Thoracic aorta (tissue), 2 donors: Measurements from ENCODE around the gene HOXC4. TPM values are rescaled to one million over a fixed set of nuclear protein-coding genes. Genes with fewer than 3 reads are reported as not detected.

ENCODE experiments used
- ATAC-seq: fragments of 150-250 bp; one replicate; pipeline ENCODE4 v1.8.0; 2017; ENCODE audit warnings: low read depth; ENCODE audit not compliant: insufficient number of reproducible peaks, low FRiP score
- DNase-seq: peaks from one replicate; pipeline ENCODE4 v3.0.0-alpha.2; 2020; ENCODE audit warnings: low spot score
- H3K27ac ChIP-seq, 2 donors: fragments of 200-600 bp; sonication (generic); 1 replicate in 1 of 2; 2 replicates in 1 of 2; pipeline ENCODE4 v1.5.1; 2016; ENCODE audit warnings: mild to moderate bottlenecking in 2 of 2, moderate library complexity in 2 of 2
- H3K27me3 ChIP-seq: fragments of 200-600 bp; sonication (generic); replicated peaks from 2 replicates; pipeline ENCODE4 v1.6.0; 2016; ENCODE audit warnings: mild to moderate bottlenecking; ENCODE audit not compliant: insufficient read depth
- H3K36me3 ChIP-seq: fragments of 200-600 bp; sonication (generic); one replicate; pipeline ENCODE4 v1.5.1; 2016
- H3K4me1 ChIP-seq, 2 donors: fragments of 200-600 bp; sonication (generic); 1 replicate in 1 of 2; 2 replicates in 1 of 2; pipeline versions ENCODE4 v1.5.1 to v1.6.0; 2016; ENCODE audit warnings: low read depth in 2 of 2, mild to moderate bottlenecking in 1 of 2; ENCODE audit not compliant: control insufficient read depth in 1 of 2
- H3K4me3 ChIP-seq: fragments of 200-600 bp; sonication (generic); 2 replicates; pipeline ENCODE4 v1.5.1; 2016; ENCODE audit warnings: mild to moderate bottlenecking
- H3K9me3 ChIP-seq: fragments of 200-600 bp; sonication (generic); 2 replicates; pipeline ENCODE4 v1.5.1; 2016
- CTCF ChIP-seq: fragments of 200-600 bp; sonication (generic); IDR thresholded peaks from one replicate; pipeline ENCODE4 v1.5.1; 2019; ENCODE audit warnings: antibody characterized with exemption
- total RNA-seq, 2 donors: library from RNA; depleted of rRNA; stranded (reverse); fragments of >200 nt; gene quantifications; one replicate each; pipeline versions ENCODE4 v1.1.0 to v1.2.3, GENCODE V29; 2016

The HOXC4 gene
- total RNA-seq, 2 donors from 2014 or later = 1.2 TPM; not detected in 1

GRCh38 chr12:54016478-54016964 lies 37.1 kb upstream of the HOXC4 start:
- Histone ChIP-seq H3K4me1 (peaks cover 14 to 26% of the 10 kb centered on the region in 2 donors), H3K9me3 (no peaks in the 10 kb centered on the region), H3K27me3 (no peaks in the 10 kb centered on the region), H3K4me3 (peak overlapping the region; percentile 69), H3K36me3 (no peaks in the 10 kb centered on the region), H3K27ac (peak overlapping the region in 1 of 2 donors; percentile 56)
- TF ChIP-seq CTCF = no peak
- no peak for ATAC-seq
- DNase-seq = no peak

- H3K4me1 ChIP-seq = peaks cover 14 to 27% of the 10 kb centered on the region in 2 donors
Measured at GRCh38 chr12:54017027-54017788, 36.4 kb upstream of the HOXC4 start.

GRCh38 chr12:54017878-54018467 lies 35.7 kb upstream of the HOXC4 start:
- Histone ChIP-seq H3K4me1 (peaks cover 14 to 27% of the 10 kb centered on the region in 2 donors), H3K27me3 (no peaks in the 10 kb centered on the region), H3K4me3 (peak overlapping the region; percentile 69), H3K36me3 (no peaks in the 10 kb centered on the region), H3K9me3 (no peaks in the 10 kb centered on the region), H3K27ac (peak overlapping the region; percentile 81 to 98)
- no peak for TF ChIP-seq CTCF
- ATAC-seq (peak; percentile 61), DNase-seq (peak; percentile 46)

More at GRCh38 chr12:54017027-54017788, 36.4 kb upstream of the HOXC4 start:
- TF ChIP-seq CTCF = no peak
- ATAC-seq (peak; percentile 7), DNase-seq (no peak)
- Histone ChIP-seq H3K36me3 (no peaks in the 10 kb centered on the region), H3K27me3 (no peaks in the 10 kb centered on the region), H3K27ac (peak overlapping the region; percentile 81 to 98), H3K4me3 (peak overlapping the region; percentile 69), H3K9me3 (no peaks in the 10 kb centered on the region)

GRCh38 chr12:54018468-54018984 lies 35.1 kb upstream of the HOXC4 start:
- DNase-seq (no peak), ATAC-seq (no peak)
- no peak for TF ChIP-seq CTCF
- H3K27me3 ChIP-seq = no peaks in the 10 kb centered on the region
- peaks cover 14 to 27% of the 10 kb centered on the region in 2 donors for H3K4me1 ChIP-seq
- no peaks in the 10 kb centered on the region for H3K9me3 ChIP-seq
- H3K27ac ChIP-seq = peak overlapping the region; percentile 81 to 98
- peak overlapping the region; percentile 69 for H3K4me3 ChIP-seq
- H3K36me3 ChIP-seq = no peaks in the 10 kb centered on the region

GRCh38 chr12:54019091-54019811 lies 34.4 kb upstream of the HOXC4 start:
- DNase-seq = no peak
- Histone ChIP-seq H3K36me3 (no peaks in the 10 kb centered on the region), H3K9me3 (no peaks in the 10 kb centered on the region), H3K27me3 (no peaks in the 10 kb centered on the region), H3K27ac (peak overlapping the region; percentile 86 to 98), H3K4me1 (peaks cover 14 to 22% of the 10 kb centered on the region in 2 donors), H3K4me3 (peak overlapping the region; percentile 69)
- no peak for ATAC-seq
- TF ChIP-seq CTCF = no peak
